H9 (cell line): ENCODE measurements around the gene EXOC2. TPM values are rescaled to one million over a fixed set of nuclear protein-coding genes. Genes with fewer than 3 reads are reported as not detected.

Source experiments
- DNase-seq: peaks from one replicate; pipeline ENCODE4 v3.0.0-alpha.2; 2017
- H2AFZ ChIP-seq: one replicate; pipeline ENCODE4 v1.6.1; 2013; ENCODE audit warnings: mild to moderate bottlenecking, low read length, control low read depth, moderate library complexity
- H2AK5ac ChIP-seq: 2 replicates; pipeline ENCODE4 v1.6.1; 2013; ENCODE audit warnings: low read length, control low read depth, mixed read lengths; ENCODE audit not compliant: insufficient read length
- H2BK120ac ChIP-seq: one replicate; pipeline ENCODE4 v1.6.1; 2013; ENCODE audit warnings: low read depth, mild to moderate bottlenecking, low read length, control low read depth, inconsistent platforms; ENCODE audit not compliant: poor library complexity, severe bottlenecking
- H2BK12ac ChIP-seq: 2 replicates; pipeline ENCODE4 v1.6.1; 2013; ENCODE audit warnings: low read length, control low read depth, mixed read lengths, low read depth; ENCODE audit not compliant: insufficient read length
- H2BK15ac ChIP-seq: 2 replicates; pipeline ENCODE4 v1.6.1; 2013; ENCODE audit warnings: low read depth, low read length, control low read depth
- H2BK20ac ChIP-seq: one replicate; pipeline ENCODE4 v1.6.1; 2013; ENCODE audit warnings: low read depth, mild to moderate bottlenecking, low read length, control low read depth, inconsistent platforms; ENCODE audit not compliant: poor library complexity, severe bottlenecking
- H2BK5ac ChIP-seq: 2 replicates; pipeline ENCODE4 v1.6.1; 2013; ENCODE audit warnings: low read length, control low read depth, mixed read lengths; ENCODE audit not compliant: insufficient read length
- H3K14ac ChIP-seq: 2 replicates; pipeline ENCODE4 v1.6.1; 2013; ENCODE audit warnings: low read length, control low read depth; ENCODE audit not compliant: insufficient read depth
- H3K18ac ChIP-seq: 2 replicates; pipeline ENCODE4 v1.6.1; 2013; ENCODE audit warnings: low read depth, mild to moderate bottlenecking, mixed read lengths, low read length, control low read depth; ENCODE audit not compliant: insufficient read length
- H3K23ac ChIP-seq: 2 replicates; pipeline ENCODE4 v1.6.1; 2013; ENCODE audit warnings: low read length, control low read depth, mixed read lengths, low read depth; ENCODE audit not compliant: insufficient read length
- H3K23me2 ChIP-seq: 2 replicates; pipeline ENCODE4 v1.6.1; 2013; ENCODE audit warnings: low read depth, mild to moderate bottlenecking, mixed read lengths, low read length, control low read depth; ENCODE audit not compliant: insufficient read length, poor library complexity, severe bottlenecking
- H3K27ac ChIP-seq: 2 replicates; pipeline ENCODE4 v1.5.1; 2013; ENCODE audit warnings: low read length, control low read depth, mixed read lengths, low read depth; ENCODE audit not compliant: insufficient read length
- H3K27me3 ChIP-seq: 2 replicates; pipeline ENCODE4 v1.6.1; 2013; ENCODE audit warnings: low read length, control low read depth, inconsistent platforms; ENCODE audit not compliant: insufficient read depth
- H3K4ac ChIP-seq: 2 replicates; pipeline ENCODE4 v1.6.1; 2013; ENCODE audit warnings: low read depth, mild to moderate bottlenecking, control low read depth, inconsistent platforms, low read length, moderate library complexity
- H3K4me1 ChIP-seq: 2 replicates; pipeline ENCODE4 v1.6.1; 2013; ENCODE audit warnings: low read length, control low read depth, inconsistent platforms; ENCODE audit not compliant: insufficient read depth
- H3K4me2 ChIP-seq: 2 replicates; pipeline ENCODE4 v1.6.1; 2013; ENCODE audit warnings: low read length, control low read depth, mixed read lengths; ENCODE audit not compliant: insufficient read length, insufficient read depth
- H3K56ac ChIP-seq: 2 replicates; pipeline ENCODE4 v1.6.1; 2013; ENCODE audit warnings: low read depth, mild to moderate bottlenecking, mixed read lengths, low read length, control low read depth; ENCODE audit not compliant: insufficient read length
- H3K79me1 ChIP-seq: 2 replicates; pipeline ENCODE4 v1.6.1; 2013; ENCODE audit warnings: low read depth, mild to moderate bottlenecking, moderate library complexity, low read length, control low read depth, inconsistent platforms; ENCODE audit not compliant: insufficient read depth, poor library complexity, severe bottlenecking
- H3K79me2 ChIP-seq: 2 replicates; pipeline ENCODE4 v1.6.1; 2013; ENCODE audit warnings: low read length, control low read depth, inconsistent platforms; ENCODE audit not compliant: insufficient read depth
- H3K9ac ChIP-seq: 2 replicates; pipeline ENCODE4 v1.6.1; 2013; ENCODE audit warnings: low read length, control low read depth, mixed read lengths; ENCODE audit not compliant: insufficient read length; ENCODE audit errors: extremely low read depth
- H3K9me3 ChIP-seq: one replicate; pipeline ENCODE4 v1.6.1; 2013; ENCODE audit warnings: low read depth, low read length, inconsistent platforms; ENCODE audit not compliant: control insufficient read depth
- H3T11ph ChIP-seq: one replicate; pipeline ENCODE4 v1.6.1; 2013; ENCODE audit warnings: mild to moderate bottlenecking, low read length, control low read depth, inconsistent platforms
- H4K20me1 ChIP-seq: one replicate; pipeline ENCODE4 v1.6.1; 2013; ENCODE audit not compliant: control insufficient read depth, insufficient read length, insufficient read depth
- H4K5ac ChIP-seq: 2 replicates; pipeline ENCODE4 v1.6.1; 2013; ENCODE audit warnings: low read depth, mild to moderate bottlenecking, mixed read lengths, low read length, control low read depth; ENCODE audit not compliant: insufficient read length
- H4K8ac ChIP-seq: replicated peaks from 2 replicates; pipeline ENCODE4 v1.6.1; 2013; ENCODE audit warnings: low read length, control low read depth, mixed read lengths, low read depth; ENCODE audit not compliant: insufficient read length
- H4K91ac ChIP-seq: 2 replicates; pipeline ENCODE4 v1.6.1; 2013; ENCODE audit warnings: low read depth, mild to moderate bottlenecking, moderate library complexity, mixed read lengths, low read length, control low read depth; ENCODE audit not compliant: insufficient read length
- H3K27ac Mint-ChIP-seq, 3 experiments: 2 replicates in 2 of 3; 3 replicates in 1 of 3; pipeline ENCODE4 v1.8.0; 2020 to 2021; ENCODE audit warnings: mixed read lengths in 3 of 3, mild to moderate bottlenecking in 1 of 3, moderate library complexity in 1 of 3
- H3K27me3 Mint-ChIP-seq: 2 replicates; pipeline ENCODE4 v1.8.0; 2021; ENCODE audit warnings: low read depth, mild to moderate bottlenecking, moderate library complexity, mixed read lengths
- H3K36me3 Mint-ChIP-seq, 3 experiments: 2 replicates in 2 of 3; 3 replicates in 1 of 3; pipeline ENCODE4 v1.8.0; 2020 to 2021; ENCODE audit warnings: low read depth in 3 of 3, mixed read lengths in 3 of 3; ENCODE audit not compliant: insufficient read depth in 1 of 3
- H3K4me1 Mint-ChIP-seq, 2 experiments: 2 replicates each; pipeline ENCODE4 v1.8.0; 2020; ENCODE audit warnings: mixed read lengths in 2 of 2
- H3K4me3 Mint-ChIP-seq, 2 experiments: 2 replicates in 1 of 2; 3 replicates in 1 of 2; pipeline ENCODE4 v1.8.0; 2020 to 2021; ENCODE audit warnings: mild to moderate bottlenecking in 2 of 2, mixed read lengths in 2 of 2, moderate library complexity in 1 of 2
- H3K9me3 Mint-ChIP-seq, 2 experiments: 2 replicates in 1 of 2; 3 replicates in 1 of 2; pipeline ENCODE4 v1.8.0; 2020; ENCODE audit warnings: mild to moderate bottlenecking in 2 of 2, mixed read lengths in 2 of 2, moderate library complexity in 1 of 2
- whole genome bisulfite sequencing: extraction: QIAGEN DNeasy Blood & Tissue Kit; methylation state at CpG from one replicate; pipeline ENCODE4 v1.1.7; 2013; ENCODE audit warnings: missing lambda C conversion rate, low lambda C conversion rate, mixed read lengths; ENCODE audit not compliant: insufficient read length; ENCODE audit errors: extremely low coverage; 5-methylcytosine and 5-hydroxymethylcytosine counted together
- total RNA-seq: library from RNA; stranded (reverse); gene quantifications from 2 replicates; pipeline ENCODE4 v1.2.1, GENCODE V29; 2021
- TF ChIP-seq, protein P1 (sequence below): fragments of 200-600 bp; sonication (generic); conservative IDR thresholded peaks from 3 replicates; pipeline ENCODE4 v1.8.0; 2021; ENCODE audit warnings: antibody characterized with exemption, mild to moderate bottlenecking

The EXOC2 gene
- total RNA-seq, 1 experiment from 2014 or later: 29.9 TPM

DNA sequence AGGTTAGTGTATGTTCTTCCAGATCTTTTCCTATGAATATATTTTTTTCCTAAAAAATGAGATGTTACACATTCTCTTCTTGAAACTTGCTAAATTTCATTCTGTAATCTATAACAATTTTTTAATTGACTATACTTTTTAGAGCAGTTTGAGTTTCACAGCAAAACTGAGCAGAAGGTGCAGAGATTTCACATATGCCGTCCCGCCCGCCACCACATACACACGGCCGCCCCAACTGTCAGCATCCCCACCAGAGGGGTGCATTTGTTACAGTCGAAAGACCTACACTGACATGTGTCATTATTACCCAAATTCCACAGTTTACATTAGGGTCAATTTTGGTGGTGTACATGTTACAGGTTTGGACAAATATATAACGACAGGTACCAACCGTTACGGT lies 184.9 kb downstream of the EXOC2 start:
- Histone ChIP-seq H3K27ac (no peak overlapping the region), H4K5ac (no peak overlapping the region), H3K56ac (no peak overlapping the region), H2BK12ac (no peak overlapping the region), H2AK5ac (no peak overlapping the region), H2BK20ac (no peak overlapping the region), H3K23me2 (no peaks in the 10 kb centered on the region), H3K79me2 (no peaks in the 10 kb centered on the region), H3K9ac (no peak overlapping the region), H3K27me3 (no peaks in the 10 kb centered on the region), H3K14ac (no peak overlapping the region), H4K91ac (no peak overlapping the region), H3K79me1 (no peaks in the 10 kb centered on the region), H2BK5ac (no peak overlapping the region), H2BK15ac (no peak overlapping the region), H3K4me2 (no peak overlapping the region), H2AFZ (no peak overlapping the region), H2BK120ac (no peak overlapping the region), H3K23ac (no peak overlapping the region), H4K8ac (no peak overlapping the region), H3T11ph (no peak overlapping the region), H3K18ac (no peak overlapping the region), H4K20me1 (no peaks in the 10 kb centered on the region), H3K4me1 (no peaks in the 10 kb centered on the region; the same call in 1 of the 2 replicates), H3K9me3 (no peaks in the 10 kb centered on the region), H3K4ac (no peak overlapping the region)
- Mint-ChIP-seq H3K4me1 (peaks cover 5 to 8% of the 10 kb centered on the region in 2 experiments), H3K4me3 (no peak overlapping the region), H3K36me3 (0 out of 7 replicates have a peak, but pooled peaks cover 0 to under 1% (median 0%) of the 10 kb centered on the region in 3 experiments), H3K27ac (no peak overlapping the region), H3K9me3 (no peaks in the 10 kb centered on the region), H3K27me3 (no peaks in the 10 kb centered on the region)
- WGBS: no CpG with 5 or more reads among the region's 9 CpGs
- TF ChIP-seq, protein P1, sequence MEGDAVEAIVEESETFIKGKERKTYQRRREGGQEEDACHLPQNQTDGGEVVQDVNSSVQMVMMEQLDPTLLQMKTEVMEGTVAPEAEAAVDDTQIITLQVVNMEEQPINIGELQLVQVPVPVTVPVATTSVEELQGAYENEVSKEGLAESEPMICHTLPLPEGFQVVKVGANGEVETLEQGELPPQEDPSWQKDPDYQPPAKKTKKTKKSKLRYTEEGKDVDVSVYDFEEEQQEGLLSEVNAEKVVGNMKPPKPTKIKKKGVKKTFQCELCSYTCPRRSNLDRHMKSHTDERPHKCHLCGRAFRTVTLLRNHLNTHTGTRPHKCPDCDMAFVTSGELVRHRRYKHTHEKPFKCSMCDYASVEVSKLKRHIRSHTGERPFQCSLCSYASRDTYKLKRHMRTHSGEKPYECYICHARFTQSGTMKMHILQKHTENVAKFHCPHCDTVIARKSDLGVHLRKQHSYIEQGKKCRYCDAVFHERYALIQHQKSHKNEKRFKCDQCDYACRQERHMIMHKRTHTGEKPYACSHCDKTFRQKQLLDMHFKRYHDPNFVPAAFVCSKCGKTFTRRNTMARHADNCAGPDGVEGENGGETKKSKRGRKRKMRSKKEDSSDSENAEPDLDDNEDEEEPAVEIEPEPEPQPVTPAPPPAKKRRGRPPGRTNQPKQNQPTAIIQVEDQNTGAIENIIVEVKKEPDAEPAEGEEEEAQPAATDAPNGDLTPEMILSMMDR: no peak
- no peak for DNase-seq
